CD4-positive, alpha-beta T cell (primary cell): ENCODE results near the gene IRS1. TPM values are rescaled to one million over a fixed set of nuclear protein-coding genes. Genes with fewer than 3 reads are reported as not detected.

ENCODE experiments used
- ATAC-seq: fragments of 200-7000 bp; cut with Tn5 transposase; one replicate; pipeline ENCODE4 v1.10.0; 2022; ENCODE audit warnings: mild to moderate bottlenecking; ENCODE audit not compliant: poor library complexity
- CTCF ChIA-PET: fragments of 350-600 bp; sonication (Branson Sonifier 250); formaldehyde crosslinking; loops from one replicate; lab custom pipeline; 2021; ENCODE audit warnings: antibody characterized with exemption, inconsistent platforms; lab: Charles Lee
- POLR2A ChIA-PET: fragments of 350-600 bp; sonication (Branson Sonifier 250); formaldehyde crosslinking; loops from one replicate; lab custom pipeline; 2021; ENCODE audit warnings: antibody characterized with exemption, inconsistent platforms; lab: Charles Lee
- DNase-seq, 14 experiments: peaks; one replicate each; pipeline ENCODE4 v3.0.0-alpha.2; 2013 to 2020; ENCODE audit warnings: mixed read lengths in 2 of 14
- H3K27ac ChIP-seq, 2 donors: one replicate each; pipeline versions ENCODE4 v1.5.1 to v1.7.0; 2013; ENCODE audit warnings: low read length in 2 of 2, low read depth in 1 of 2, mild to moderate bottlenecking in 1 of 2
- H3K27me3 ChIP-seq, 2 experiments: 1 replicate in 1 of 2; 2 replicates in 1 of 2; pipeline versions ENCODE4 v1.6.1 to v1.7.0; 2013; ENCODE audit warnings: low read length in 2 of 2, control low read depth in 1 of 2, mild to moderate bottlenecking in 1 of 2, moderate library complexity in 1 of 2; ENCODE audit not compliant: insufficient read depth in 2 of 2, control insufficient read depth in 1 of 2
- H3K36me3 ChIP-seq: one replicate; pipeline ENCODE4 v1.6.1; 2013; ENCODE audit warnings: low read length, control low read depth; ENCODE audit not compliant: insufficient read depth
- H3K4me1 ChIP-seq: one replicate; pipeline ENCODE4 v1.6.1; 2013; ENCODE audit warnings: low read length, control low read depth; ENCODE audit not compliant: insufficient read depth
- H3K4me3 ChIP-seq: one replicate; pipeline ENCODE4 v1.5.1; 2013; ENCODE audit warnings: mild to moderate bottlenecking, low read length, moderate library complexity
- H3K9me3 ChIP-seq, 2 experiments: 1 replicate in 1 of 2; 2 replicates in 1 of 2; pipeline versions ENCODE4 v1.6.1 to v1.7.0; 2013; ENCODE audit warnings: low read length in 2 of 2, mild to moderate bottlenecking in 2 of 2, control low read depth in 1 of 2, moderate library complexity in 1 of 2; ENCODE audit not compliant: control insufficient read depth in 1 of 2, insufficient read depth in 1 of 2
- H3K27ac Mint-ChIP-seq: one replicate; pipeline ENCODE4 v1.8.0; 2020; ENCODE audit warnings: mixed read lengths
- H3K27me3 Mint-ChIP-seq: one replicate; pipeline ENCODE4 v1.8.0; 2021; ENCODE audit warnings: mixed read lengths
- H3K36me3 Mint-ChIP-seq: one replicate; pipeline ENCODE4 v1.8.0; 2021; ENCODE audit warnings: low read depth, mixed read lengths
- H3K4me1 Mint-ChIP-seq: one replicate; pipeline ENCODE4 v1.8.0; 2021; ENCODE audit warnings: low read depth, mixed read lengths
- H3K4me3 Mint-ChIP-seq: one replicate; pipeline ENCODE4 v1.8.0; 2020; ENCODE audit warnings: mild to moderate bottlenecking, mixed read lengths
- H3K9me3 Mint-ChIP-seq: one replicate; pipeline ENCODE4 v1.8.0; 2020; ENCODE audit warnings: mixed read lengths
- intact Hi-C, 2 experiments: fragments of 100-400 bp; cut with DNase I in 1 of 2; cut with micrococcal nuclease in 1 of 2; formaldehyde crosslinking; loops; one replicate each; pipeline versions ENCODE4 v1.15.1 to v1.9.0; 2023 to 2025; cut with DNase I, micrococcal nuclease
- total RNA-seq, 174 experiments: library from RNA in 2 of 174; stranded (reverse) in 2 of 174; gene quantifications; one replicate each; pipeline ENCODE4 v1.2.3 and lab custom pipeline; 2021 to 2026
- TF ChIP-seq, protein P1 (sequence below): fragments of 200-600 bp; IDR thresholded peaks from one replicate; pipeline ENCODE4 v1.8.0; 2022; ENCODE audit warnings: antibody characterized with exemption, mild to moderate bottlenecking

The IRS1 gene
- total RNA-seq, 2 experiments from 2014 or later: 2.9 TPM

- H3K4me1 ChIP-seq: no peaks in the 10 kb centered on the region
- H3K27me3 ChIP-seq: no peaks in the 10 kb centered on the region
- H3K27me3 Mint-ChIP-seq: peaks cover 20% of the 10 kb centered on the region
- no peaks in the 10 kb centered on the region for H3K9me3 Mint-ChIP-seq
- ATAC-seq: no peak
- H3K9me3 ChIP-seq: no peaks in the 10 kb centered on the region
- no peak for DNase-seq
- TF ChIP-seq, protein P1, sequence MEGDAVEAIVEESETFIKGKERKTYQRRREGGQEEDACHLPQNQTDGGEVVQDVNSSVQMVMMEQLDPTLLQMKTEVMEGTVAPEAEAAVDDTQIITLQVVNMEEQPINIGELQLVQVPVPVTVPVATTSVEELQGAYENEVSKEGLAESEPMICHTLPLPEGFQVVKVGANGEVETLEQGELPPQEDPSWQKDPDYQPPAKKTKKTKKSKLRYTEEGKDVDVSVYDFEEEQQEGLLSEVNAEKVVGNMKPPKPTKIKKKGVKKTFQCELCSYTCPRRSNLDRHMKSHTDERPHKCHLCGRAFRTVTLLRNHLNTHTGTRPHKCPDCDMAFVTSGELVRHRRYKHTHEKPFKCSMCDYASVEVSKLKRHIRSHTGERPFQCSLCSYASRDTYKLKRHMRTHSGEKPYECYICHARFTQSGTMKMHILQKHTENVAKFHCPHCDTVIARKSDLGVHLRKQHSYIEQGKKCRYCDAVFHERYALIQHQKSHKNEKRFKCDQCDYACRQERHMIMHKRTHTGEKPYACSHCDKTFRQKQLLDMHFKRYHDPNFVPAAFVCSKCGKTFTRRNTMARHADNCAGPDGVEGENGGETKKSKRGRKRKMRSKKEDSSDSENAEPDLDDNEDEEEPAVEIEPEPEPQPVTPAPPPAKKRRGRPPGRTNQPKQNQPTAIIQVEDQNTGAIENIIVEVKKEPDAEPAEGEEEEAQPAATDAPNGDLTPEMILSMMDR: no peak
- no peak overlapping the region for H3K4me3 ChIP-seq
- no peak overlapping the region for H3K4me3 Mint-ChIP-seq
- no peaks in the 10 kb centered on the region for H3K4me1 Mint-ChIP-seq
- intact Hi-C loops: no loop called here
- no peak overlapping the region for H3K27ac ChIP-seq
- H3K27ac Mint-ChIP-seq: no peak overlapping the region
- H3K36me3 ChIP-seq: no peaks in the 10 kb centered on the region
- ChIA-PET POLR2A (no interaction called here), CTCF (no interaction called here)
- no peaks in the 10 kb centered on the region for H3K36me3 Mint-ChIP-seq
These were observed 115.1 kb downstream of the IRS1 start for GRCh38 chr2:226684563-226684959.

DNA sequence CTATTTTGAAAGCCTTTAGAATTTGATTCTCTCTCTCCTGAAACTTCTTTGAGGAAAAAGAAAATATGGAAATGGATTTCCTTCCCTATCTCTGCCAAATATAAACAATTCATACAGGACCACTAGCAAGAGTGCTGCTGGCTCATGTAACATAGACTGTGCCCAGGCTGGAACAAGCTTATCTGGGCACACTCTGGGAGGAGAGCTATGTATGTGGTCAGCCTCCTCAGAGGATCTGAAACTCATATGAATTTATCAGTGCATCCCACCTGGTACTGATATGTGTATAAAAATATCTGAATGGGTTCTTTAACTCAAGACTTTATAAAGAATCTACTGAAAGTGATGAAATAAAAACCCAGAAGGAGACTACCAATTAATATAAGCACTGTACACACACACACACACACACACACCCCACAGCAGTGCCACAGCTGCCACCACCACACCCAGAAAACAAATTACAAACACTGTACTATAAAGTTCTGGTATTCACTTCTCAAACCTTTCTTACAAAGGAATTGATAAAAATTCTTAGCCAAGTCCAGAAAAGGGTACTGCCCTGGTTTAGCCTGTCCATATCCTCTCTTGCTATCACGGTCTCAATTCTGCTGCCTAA is 115.6 kb downstream of the IRS1 start:
- H3K9me3 Mint-ChIP-seq: no peaks in the 10 kb centered on the region
- H3K27ac Mint-ChIP-seq: no peak overlapping the region
- Histone ChIP-seq H3K9me3 (no peaks in the 10 kb centered on the region), H3K27me3 (no peaks in the 10 kb centered on the region), H3K4me3 (no peak overlapping the region), H3K27ac (no peak overlapping the region), H3K4me1 (no peaks in the 10 kb centered on the region), H3K36me3 (no peaks in the 10 kb centered on the region)
- ChIA-PET CTCF (no interaction called here), POLR2A (no interaction called here)
- ATAC-seq (no peak), DNase-seq (no peak)
- H3K27me3 Mint-ChIP-seq: peaks cover 16% of the 10 kb centered on the region
- H3K4me1 Mint-ChIP-seq: no peaks in the 10 kb centered on the region
- no peaks in the 10 kb centered on the region for H3K36me3 Mint-ChIP-seq
- no peak overlapping the region for H3K4me3 Mint-ChIP-seq
- intact Hi-C loops: no loop called here
- TF ChIP-seq, protein P1: no peak

GRCh38 chr2:226683196-226683595 is 116.4 kb downstream of the IRS1 start:
- no peak overlapping the region for H3K27ac Mint-ChIP-seq
- CTCF ChIA-PET: no interaction called here
- ATAC-seq: no peak
- peaks cover 8% of the 10 kb centered on the region for H3K27me3 Mint-ChIP-seq
- H3K36me3 ChIP-seq: no peaks in the 10 kb centered on the region
- H3K9me3 ChIP-seq: no peaks in the 10 kb centered on the region
- no peaks in the 10 kb centered on the region for H3K9me3 Mint-ChIP-seq
- POLR2A ChIA-PET: no interaction called here
- TF ChIP-seq, protein P1: no peak
- no peak for DNase-seq
- intact Hi-C loops: no loop called here
- no peak overlapping the region for H3K4me3 ChIP-seq
- no peaks in the 10 kb centered on the region for H3K4me1 Mint-ChIP-seq
- no peaks in the 10 kb centered on the region for H3K4me1 ChIP-seq
- no peak overlapping the region for H3K4me3 Mint-ChIP-seq
- H3K27me3 ChIP-seq: no peaks in the 10 kb centered on the region
- H3K36me3 Mint-ChIP-seq: no peaks in the 10 kb centered on the region
- H3K27ac ChIP-seq: no peak overlapping the region

Other genes with a start within 250 kb of the IRS1 start
- 10 to 100 TPM; 43.8 to 47.1 TPM for gene RHBDD1, start 36.2 kb upstream of the IRS1 start, total RNA-seq